Hepatocyte (in vitro differentiated cells): ENCODE results near the gene MTAP. TPM values are rescaled to one million over a fixed set of nuclear protein-coding genes. Genes with fewer than 3 reads are reported as not detected.

ENCODE experiments used
- DNase-seq: peaks from one replicate; pipeline ENCODE4 v3.0.0-alpha.2; 2016; ENCODE audit warnings: low spot score
- H2AFZ ChIP-seq: fragments of 200-600 bp; sonication (generic); 2 replicates; pipeline ENCODE4 v1.6.0; 2016; ENCODE audit warnings: antibody characterized with exemption, mild to moderate bottlenecking
- H3K27ac ChIP-seq: fragments of 200-600 bp; sonication (generic); 2 replicates; pipeline ENCODE4 v1.5.1; 2016; ENCODE audit warnings: mild to moderate bottlenecking
- H3K27me3 ChIP-seq: fragments of 200-600 bp; sonication (generic); 2 replicates; pipeline ENCODE4 v1.6.1; 2016
- H3K36me3 ChIP-seq: fragments of 200-600 bp; sonication (generic); replicated peaks from 2 replicates; pipeline ENCODE4 v1.5.1; 2016; ENCODE audit warnings: low read depth; ENCODE audit not compliant: insufficient read depth
- H3K4me1 ChIP-seq: fragments of 200-600 bp; sonication (generic); 2 replicates; pipeline ENCODE4 v1.5.1; 2016; ENCODE audit warnings: mild to moderate bottlenecking, moderate library complexity; ENCODE audit not compliant: insufficient read depth
- H3K4me2 ChIP-seq: fragments of 200-600 bp; sonication (generic); 2 replicates; pipeline ENCODE4 v1.6.0; 2016
- H3K4me3 ChIP-seq: fragments of 200-600 bp; sonication (generic); 2 replicates; pipeline ENCODE4 v1.5.1; 2016; ENCODE audit warnings: mild to moderate bottlenecking
- H3K79me2 ChIP-seq: fragments of 200-600 bp; sonication (generic); 2 replicates; pipeline ENCODE4 v1.6.0; 2017; ENCODE audit warnings: mild to moderate bottlenecking
- H3K9me2 ChIP-seq: fragments of 200-600 bp; sonication (generic); replicated peaks from 2 replicates; pipeline ENCODE4 v1.6.0; 2017; ENCODE audit warnings: mild to moderate bottlenecking; ENCODE audit not compliant: insufficient read depth
- H3K9me3 ChIP-seq: fragments of 200-600 bp; sonication (generic); 2 replicates; pipeline ENCODE4 v1.5.1; 2016; ENCODE audit warnings: low read depth, mild to moderate bottlenecking
- H4K20me1 ChIP-seq: fragments of 200-600 bp; sonication (generic); 2 replicates; pipeline ENCODE4 v1.6.0; 2016; ENCODE audit warnings: mild to moderate bottlenecking; ENCODE audit not compliant: insufficient read depth, poor library complexity, severe bottlenecking
- EZH2 ChIP-seq: fragments of 200-600 bp; sonication (generic); IDR thresholded peaks from 2 replicates; pipeline ENCODE4 v1.6.1; 2016; ENCODE audit warnings: antibody characterized with exemption, mild to moderate bottlenecking, borderline replicate concordance
- EZH2phosphoT487 ChIP-seq: fragments of 200-600 bp; sonication (generic); IDR thresholded peaks from one replicate; pipeline ENCODE4 v1.6.1; 2018; ENCODE audit warnings: antibody characterized with exemption, mild to moderate bottlenecking, low read depth, moderate library complexity; ENCODE audit not compliant: unreplicated experiment, severe bottlenecking
- WGBS: methylation state at CpG from one replicate; pipeline ENCODE4 v1.1.6; 2016; ENCODE audit warnings: low lambda C conversion rate; ENCODE audit errors: missing lambda C conversion rate; 5-methylcytosine and 5-hydroxymethylcytosine counted together
- polyA plus RNA-seq: library from polyadenylated mRNA; unstranded; fragments of >200 nt; fragmentation: Nextera tagmentation; extraction: Ambion mirVana; gene quantifications from 2 replicates; pipeline ENCODE4 v1.2.1, GENCODE V29; 2016
- total RNA-seq: library from RNA; depleted of rRNA; stranded (reverse); fragments of >200 nt; gene quantifications from 2 replicates; pipeline ENCODE4 v1.2.3, GENCODE V29; 2014
- TF ChIP-seq, protein P1 (sequence below): fragments of 200-600 bp; sonication (generic); IDR thresholded peaks from 2 replicates; pipeline ENCODE4 v1.5.1; 2016; ENCODE audit warnings: antibody characterized with exemption, mild to moderate bottlenecking; ENCODE audit not compliant: poor library complexity

Gene MTAP
- total and polyA plus RNA-seq, 2 experiments from 2014 or later: 21.2 to 38.8 TPM

GRCh38 chr9:21796768-21797167, 5.7 kb upstream of the MTAP start:
- TF ChIP-seq EZH2: no peak
- no peaks in the 10 kb centered on the region for H3K36me3 ChIP-seq
- H3K27ac ChIP-seq: peak overlapping the region; percentile 45
- H4K20me1 ChIP-seq: no peaks in the 10 kb centered on the region
- H3K9me2 ChIP-seq: no peaks in the 10 kb centered on the region
- no peak overlapping the region for H3K4me2 ChIP-seq
- H3K9me3 ChIP-seq: no peaks in the 10 kb centered on the region
- WGBS: 63% methylated on average over 3 of the region's 3 CpGs
- H2AFZ ChIP-seq: no peak overlapping the region
- no peaks in the 10 kb centered on the region for H3K79me2 ChIP-seq
- DNase-seq: peak; percentile 35
- H3K4me1 ChIP-seq: no peaks in the 10 kb centered on the region
- H3K4me3 ChIP-seq: no peak overlapping the region
- H3K27me3 ChIP-seq: peaks cover 11% of the 10 kb centered on the region

DNA sequence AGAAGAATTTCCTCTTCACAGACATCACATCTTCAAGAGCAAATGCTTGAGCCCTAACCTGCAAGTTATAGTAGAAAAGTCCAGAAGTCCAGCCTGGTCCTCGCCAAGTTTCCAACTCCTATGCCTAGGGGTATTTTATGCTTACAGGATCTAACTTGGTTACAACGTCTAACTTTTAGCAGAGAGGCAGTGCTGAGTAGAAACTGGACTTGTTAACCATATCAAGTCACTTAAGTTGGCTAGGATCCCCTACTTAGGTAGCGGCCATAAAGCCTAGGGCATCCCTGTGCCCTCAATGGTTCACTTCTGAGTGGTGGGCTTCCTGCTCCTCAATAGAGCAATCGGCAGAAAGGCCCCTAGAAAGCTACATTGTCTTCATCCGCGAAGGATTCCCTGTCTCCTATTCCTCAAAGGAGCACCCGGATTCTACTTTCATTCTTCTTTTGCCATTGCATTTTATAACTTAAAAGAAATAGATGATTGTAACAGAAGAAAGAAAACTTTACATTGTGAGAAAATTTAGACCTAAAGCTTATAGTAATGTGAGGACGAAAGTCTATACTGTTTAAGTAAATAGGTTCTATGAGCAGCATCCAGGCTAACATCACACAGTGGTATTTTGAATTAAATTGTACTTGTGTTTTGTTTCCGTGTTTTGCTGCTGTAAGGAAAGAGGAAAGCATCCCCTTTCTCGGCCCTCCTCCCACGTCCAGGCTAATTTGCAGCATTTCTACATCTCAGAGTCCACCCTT, 1.3 kb upstream of the MTAP start:
- Histone ChIP-seq H2AFZ (peak overlapping the region; percentile 80), H4K20me1 (peaks cover 5% of the 10 kb centered on the region), H3K4me1 (peaks cover 8% of the 10 kb centered on the region), H3K79me2 (peaks cover 30% of the 10 kb centered on the region), H3K27me3 (peaks cover 6% of the 10 kb centered on the region), H3K9me2 (no peaks in the 10 kb centered on the region), H3K4me3 (peak overlapping the region; percentile 80), H3K27ac (peak overlapping the region; percentile 91), H3K9me3 (no peaks in the 10 kb centered on the region), H3K36me3 (no peaks in the 10 kb centered on the region), H3K4me2 (peak overlapping the region; percentile 95)
- no peak for TF ChIP-seq EZH2phosphoT487
- TF ChIP-seq, protein P1, sequence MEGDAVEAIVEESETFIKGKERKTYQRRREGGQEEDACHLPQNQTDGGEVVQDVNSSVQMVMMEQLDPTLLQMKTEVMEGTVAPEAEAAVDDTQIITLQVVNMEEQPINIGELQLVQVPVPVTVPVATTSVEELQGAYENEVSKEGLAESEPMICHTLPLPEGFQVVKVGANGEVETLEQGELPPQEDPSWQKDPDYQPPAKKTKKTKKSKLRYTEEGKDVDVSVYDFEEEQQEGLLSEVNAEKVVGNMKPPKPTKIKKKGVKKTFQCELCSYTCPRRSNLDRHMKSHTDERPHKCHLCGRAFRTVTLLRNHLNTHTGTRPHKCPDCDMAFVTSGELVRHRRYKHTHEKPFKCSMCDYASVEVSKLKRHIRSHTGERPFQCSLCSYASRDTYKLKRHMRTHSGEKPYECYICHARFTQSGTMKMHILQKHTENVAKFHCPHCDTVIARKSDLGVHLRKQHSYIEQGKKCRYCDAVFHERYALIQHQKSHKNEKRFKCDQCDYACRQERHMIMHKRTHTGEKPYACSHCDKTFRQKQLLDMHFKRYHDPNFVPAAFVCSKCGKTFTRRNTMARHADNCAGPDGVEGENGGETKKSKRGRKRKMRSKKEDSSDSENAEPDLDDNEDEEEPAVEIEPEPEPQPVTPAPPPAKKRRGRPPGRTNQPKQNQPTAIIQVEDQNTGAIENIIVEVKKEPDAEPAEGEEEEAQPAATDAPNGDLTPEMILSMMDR: no peak
- TF ChIP-seq EZH2: no peak
- WGBS: 84% methylated on average over 11 of the region's 11 CpGs
- no peak for DNase-seq

DNA sequence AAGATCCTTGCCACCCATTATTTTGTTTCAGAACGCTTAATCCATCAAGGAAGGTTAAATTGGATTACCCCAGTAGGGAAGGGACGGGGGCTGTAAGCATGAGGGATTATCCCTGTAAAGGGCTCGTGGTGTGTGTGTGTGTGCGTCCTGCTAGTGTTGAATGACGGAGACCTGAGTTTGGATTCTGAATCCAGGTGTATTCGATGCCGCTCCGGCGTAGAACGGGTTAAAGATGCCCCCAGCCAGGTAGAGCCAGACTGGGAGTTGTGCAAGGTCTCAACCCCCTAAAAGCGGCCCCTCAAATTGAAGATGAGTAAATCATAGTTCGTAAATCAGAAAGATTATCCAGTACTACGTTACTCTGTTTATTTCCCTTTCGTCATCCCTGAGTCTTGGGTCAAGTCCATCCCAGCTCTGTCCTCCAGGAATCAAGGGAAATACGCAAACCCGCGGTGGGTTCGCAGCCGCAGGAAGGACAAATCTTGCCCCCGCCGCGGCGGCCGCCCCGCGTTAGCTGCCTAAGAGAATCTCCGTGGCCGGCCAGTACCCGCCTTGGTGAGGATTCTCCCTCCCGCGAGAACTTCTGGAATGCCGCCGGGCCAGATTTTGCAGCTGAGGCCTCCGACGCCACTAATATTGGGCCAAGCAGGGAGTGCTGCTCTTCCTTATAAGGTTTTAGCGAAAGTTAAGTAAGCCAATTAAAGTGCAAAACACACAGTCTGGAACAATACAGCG, 586 bp upstream of the MTAP start:
- peaks cover 37% of the 10 kb centered on the region for H3K79me2 ChIP-seq
- no peaks in the 10 kb centered on the region for H3K9me2 ChIP-seq
- WGBS: 5% methylated on average over 37 of the region's 37 CpGs
- no peaks in the 10 kb centered on the region for H3K36me3 ChIP-seq
- H3K4me3 ChIP-seq: peak overlapping the region; percentile 80
- H4K20me1 ChIP-seq: peaks cover 6% of the 10 kb centered on the region
- H2AFZ ChIP-seq: peak overlapping the region; percentile 80
- peaks cover 6% of the 10 kb centered on the region for H3K27me3 ChIP-seq
- H3K4me1 ChIP-seq: peaks cover 8% of the 10 kb centered on the region
- H3K4me2 ChIP-seq: peak overlapping the region; percentile 95
- H3K9me3 ChIP-seq: no peaks in the 10 kb centered on the region
- DNase-seq: peak; percentile 86
- TF ChIP-seq EZH2phosphoT487 (no peak), EZH2 (no peak)
- TF ChIP-seq, protein P1: no peak
- peak overlapping the region; percentile 91 for H3K27ac ChIP-seq

GRCh38 chr9:21803649-21804048, 1.2 kb downstream of the MTAP start:
- WGBS: 14% methylated on average over 10 of the region's 10 CpGs
- peak overlapping the region; percentile 80 for H2AFZ ChIP-seq

More at GRCh38 chr9:21803649-21804048, 1.2 kb downstream of the MTAP start:
- TF ChIP-seq, protein P1: no peak
- TF ChIP-seq EZH2phosphoT487 (no peak), EZH2 (no peak)
- H3K9me3 ChIP-seq: no peaks in the 10 kb centered on the region
- peak overlapping the region; percentile 95 for H3K4me2 ChIP-seq
- peaks cover 8% of the 10 kb centered on the region for H3K4me1 ChIP-seq
- DNase-seq: no peak
- peak overlapping the region; percentile 91 for H3K27ac ChIP-seq
- H3K79me2 ChIP-seq: peaks cover 55% of the 10 kb centered on the region
- H3K36me3 ChIP-seq: no peaks in the 10 kb centered on the region
- H3K27me3 ChIP-seq: no peaks in the 10 kb centered on the region
- H4K20me1 ChIP-seq: peaks cover 10% of the 10 kb centered on the region
- peak overlapping the region; percentile 80 for H3K4me3 ChIP-seq
- H3K9me2 ChIP-seq: no peaks in the 10 kb centered on the region
